Fibroblast of villous mesenchyme (primary cell): ENCODE data around the gene KRT78. TPM values are rescaled to one million over a fixed set of nuclear protein-coding genes. Genes with fewer than 3 reads are reported as not detected.

Experiments
- DNase-seq: peaks from one replicate; pipeline ENCODE4 v3.0.0-alpha.2; 2010; ENCODE audit warnings: low read depth
- H3K4me3 ChIP-seq: 2 replicates; pipeline ENCODE4 v1.5.1; 2011; ENCODE audit warnings: low read depth, mild to moderate bottlenecking, low read length
- CTCF ChIP-seq: IDR thresholded peaks from 2 replicates; pipeline ENCODE4 v1.5.1; 2012; ENCODE audit warnings: low read depth, mild to moderate bottlenecking, low read length; ENCODE audit not compliant: insufficient read depth
- total RNA-seq: library from RNA; depleted of rRNA; stranded (reverse); fragments of >200 nt; gene quantifications from 2 replicates; pipeline ENCODE4 v1.2.3, GENCODE V29; 2012

KRT78 gene
- total RNA-seq, 1 donor = not detected

GRCh38 chr12:52806169-52806811, 42.5 kb downstream of the KRT78 start:
- DNase-seq = no peak
- no peak overlapping the region for H3K4me3 ChIP-seq
- no peak for TF ChIP-seq CTCF

GRCh38 chr12:52805739-52806138, 43.1 kb downstream of the KRT78 start:
- no peak for DNase-seq
- H3K4me3 ChIP-seq = no peak overlapping the region
- TF ChIP-seq CTCF = no peak

GRCh38 chr12:52805000-52805399, 43.8 kb downstream of the KRT78 start:
- no peak overlapping the region for H3K4me3 ChIP-seq
- TF ChIP-seq CTCF = no peak
- DNase-seq = no peak

- TF ChIP-seq CTCF = no peak
- H3K4me3 ChIP-seq = no peak overlapping the region
- no peak for DNase-seq
Observed at GRCh38 chr12:52802442-52802841, 46.4 kb downstream of the KRT78 start.

GRCh38 chr12:52801773-52802172, 47.0 kb downstream of the KRT78 start:
- TF ChIP-seq CTCF = no peak
- DNase-seq = no peak
- no peak overlapping the region for H3K4me3 ChIP-seq

- TF ChIP-seq CTCF = no peak
- H3K4me3 ChIP-seq = no peak overlapping the region
- no peak for DNase-seq
Observed at GRCh38 chr12:52800259-52800917, 48.4 kb downstream of the KRT78 start.
